Measurements from ENCODE around the gene BCAT1.

DNA sequence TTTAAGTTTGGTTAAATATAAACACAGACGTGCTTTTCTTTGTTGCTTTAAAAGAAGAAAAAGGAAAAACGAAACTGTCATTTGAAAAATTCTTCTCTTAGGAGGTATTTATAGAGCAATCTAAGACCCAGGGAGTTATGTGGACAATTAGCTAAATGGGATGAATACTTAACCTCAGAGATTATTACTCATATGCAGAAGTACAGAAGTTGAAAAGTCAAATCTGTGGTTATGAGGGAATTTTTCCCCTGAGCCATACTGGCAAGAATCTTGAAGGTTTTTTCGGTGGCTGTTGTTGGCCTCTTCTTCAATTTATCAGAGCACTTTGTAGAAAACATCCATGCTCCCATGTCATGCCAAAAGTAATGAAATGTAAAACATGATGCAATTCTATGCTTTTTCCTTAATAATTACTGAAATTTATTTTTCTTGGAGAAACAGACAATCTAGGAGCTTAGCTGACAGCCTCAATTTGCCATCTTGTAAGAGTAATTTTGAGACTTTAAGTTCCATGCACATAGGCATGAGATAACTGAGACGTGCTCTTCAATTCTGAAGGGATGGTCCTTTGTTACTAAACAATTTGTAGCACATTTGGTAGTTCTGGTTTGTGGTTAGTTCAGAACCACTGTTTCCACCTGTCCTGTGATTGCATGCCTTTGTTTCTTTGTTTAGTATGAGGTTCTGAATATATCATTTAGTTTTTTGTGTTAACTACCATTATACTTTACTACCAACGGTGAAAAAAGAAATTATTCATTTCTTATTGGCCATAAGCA, 126.6 kb downstream of the BCAT1 start:
- TF ChIP-seq, protein P1, sequence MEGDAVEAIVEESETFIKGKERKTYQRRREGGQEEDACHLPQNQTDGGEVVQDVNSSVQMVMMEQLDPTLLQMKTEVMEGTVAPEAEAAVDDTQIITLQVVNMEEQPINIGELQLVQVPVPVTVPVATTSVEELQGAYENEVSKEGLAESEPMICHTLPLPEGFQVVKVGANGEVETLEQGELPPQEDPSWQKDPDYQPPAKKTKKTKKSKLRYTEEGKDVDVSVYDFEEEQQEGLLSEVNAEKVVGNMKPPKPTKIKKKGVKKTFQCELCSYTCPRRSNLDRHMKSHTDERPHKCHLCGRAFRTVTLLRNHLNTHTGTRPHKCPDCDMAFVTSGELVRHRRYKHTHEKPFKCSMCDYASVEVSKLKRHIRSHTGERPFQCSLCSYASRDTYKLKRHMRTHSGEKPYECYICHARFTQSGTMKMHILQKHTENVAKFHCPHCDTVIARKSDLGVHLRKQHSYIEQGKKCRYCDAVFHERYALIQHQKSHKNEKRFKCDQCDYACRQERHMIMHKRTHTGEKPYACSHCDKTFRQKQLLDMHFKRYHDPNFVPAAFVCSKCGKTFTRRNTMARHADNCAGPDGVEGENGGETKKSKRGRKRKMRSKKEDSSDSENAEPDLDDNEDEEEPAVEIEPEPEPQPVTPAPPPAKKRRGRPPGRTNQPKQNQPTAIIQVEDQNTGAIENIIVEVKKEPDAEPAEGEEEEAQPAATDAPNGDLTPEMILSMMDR (IDR thresholded peaks at IDR 0.05; ENCODE audit: low read length) = no peak
- TF ChIP-seq EZH2 (IDR thresholded peaks at IDR 0.05; ENCODE audit: borderline replicate concordance, low read length) = no peak

All from OCI-LY1 (cell line).